ACC112 (cell line): Measurements from ENCODE around the gene BMAL2.

Source experiments
- H2AFZ ChIP-seq: fragments of 200-600 bp; sonication (generic); one replicate; pipeline ENCODE4 v1.6.0; 2017; ENCODE audit warnings: antibody characterized with exemption, low read length; ENCODE audit not compliant: unreplicated experiment
- H3K27ac ChIP-seq: fragments of 200-600 bp; sonication (generic); 2 replicates; pipeline ENCODE4 v1.5.1; 2014; ENCODE audit warnings: low read depth, mild to moderate bottlenecking, antibody characterized with exemption, low read length, moderate library complexity
- H3K27me3 ChIP-seq: fragments of 200-600 bp; sonication (generic); 2 replicates; pipeline ENCODE4 v1.6.1; 2014; ENCODE audit warnings: mild to moderate bottlenecking, antibody characterized with exemption, low read length, moderate library complexity, mixed read lengths; ENCODE audit not compliant: insufficient read depth
- H3K36me3 ChIP-seq: fragments of 200-600 bp; sonication (generic); 2 replicates; pipeline ENCODE4 v1.6.1; 2016; ENCODE audit warnings: mild to moderate bottlenecking, antibody characterized with exemption, low read length, moderate library complexity, mixed read lengths; ENCODE audit not compliant: insufficient read depth
- H3K4me1 ChIP-seq: fragments of 200-600 bp; sonication (generic); one replicate; pipeline ENCODE4 v1.6.1; 2016; ENCODE audit warnings: low read length, mixed read lengths; ENCODE audit not compliant: insufficient read depth, unreplicated experiment, control insufficient read depth
- H3K4me3 ChIP-seq: fragments of 200-600 bp; sonication (generic); 2 replicates; pipeline ENCODE4 v1.5.1; 2014; ENCODE audit warnings: mild to moderate bottlenecking, low read depth, low read length
- H3K79me2 ChIP-seq: fragments of 200-600 bp; sonication (generic); one replicate; pipeline ENCODE4 v1.6.0; 2016; ENCODE audit warnings: low read length; ENCODE audit not compliant: control insufficient read depth, unreplicated experiment, insufficient read depth

Gene BMAL2

GRCh38 chr12:27319848-27320247 is 12.8 kb upstream of the BMAL2 start:
- Histone ChIP-seq H3K4me3 (no peak overlapping the region), H3K4me1 (peaks cover 10% of the 10 kb centered on the region), H2AFZ (no peak overlapping the region), H3K27me3 (no peaks in the 10 kb centered on the region), H3K79me2 (no peaks in the 10 kb centered on the region), H3K36me3 (0 out of 2 replicates have a peak, but pooled peaks cover 4% of the 10 kb centered on the region), H3K27ac (peak overlapping the region; percentile 9; the same call in 1 of the 2 replicates)

- Histone ChIP-seq H3K27me3 (no peaks in the 10 kb centered on the region), H3K79me2 (no peaks in the 10 kb centered on the region), H2AFZ (no peak overlapping the region), H3K4me3 (no peak overlapping the region), H3K36me3 (peaks cover 7% of the 10 kb centered on the region; the same call in 1 of the 2 replicates), H3K27ac (no peak overlapping the region), H3K4me1 (peaks cover 5% of the 10 kb centered on the region)
Observed at GRCh38 chr12:27324530-27324929, 8.1 kb upstream of the BMAL2 start.

GRCh38 chr12:27330846-27331245 is 1.8 kb upstream of the BMAL2 start:
- no peaks in the 10 kb centered on the region for H3K27me3 ChIP-seq
- H3K27ac ChIP-seq, result peak overlapping the region; percentile 92
- H3K4me3 ChIP-seq, result peak overlapping the region; percentile 89
- peak overlapping the region; percentile 77 for H2AFZ ChIP-seq
- H3K4me1 ChIP-seq, result peaks cover 33% of the 10 kb centered on the region
- H3K36me3 ChIP-seq, result peaks cover 3% of the 10 kb centered on the region; the same call in 1 of the 2 replicates
- peaks cover 29% of the 10 kb centered on the region for H3K79me2 ChIP-seq

- Histone ChIP-seq H3K4me1 (peaks cover 36% of the 10 kb centered on the region), H3K27ac (peak overlapping the region; percentile 92), H3K79me2 (peaks cover 33% of the 10 kb centered on the region), H3K4me3 (peak overlapping the region; percentile 89), H3K27me3 (no peaks in the 10 kb centered on the region), H2AFZ (peak overlapping the region; percentile 77), H3K36me3 (peaks cover 3% of the 10 kb centered on the region; the same call in 1 of the 2 replicates)
Observed at GRCh38 chr12:27331291-27331926, 1.2 kb upstream of the BMAL2 start.

GRCh38 chr12:27331927-27332324 is 710 bp upstream of the BMAL2 start:
- H3K4me1 ChIP-seq, result peaks cover 36% of the 10 kb centered on the region
- H2AFZ ChIP-seq, result peak overlapping the region; percentile 66
- H3K27ac ChIP-seq, result peak overlapping the region; percentile 92
- peak overlapping the region; percentile 89 for H3K4me3 ChIP-seq
- no peaks in the 10 kb centered on the region for H3K27me3 ChIP-seq
- no peaks in the 10 kb centered on the region for H3K36me3 ChIP-seq
- peaks cover 33% of the 10 kb centered on the region for H3K79me2 ChIP-seq

- Histone ChIP-seq H3K36me3 (no peaks in the 10 kb centered on the region), H3K4me1 (peaks cover 37% of the 10 kb centered on the region), H3K27me3 (no peaks in the 10 kb centered on the region), H3K27ac (peak overlapping the region; percentile 92; the same call in 1 of the 2 replicates), H2AFZ (peak overlapping the region; percentile 70), H3K79me2 (peaks cover 33% of the 10 kb centered on the region), H3K4me3 (peak overlapping the region; percentile 89)
Observed at GRCh38 chr12:27332407-27332713, 276 bp upstream of the BMAL2 start.

- Histone ChIP-seq H3K79me2 (peaks cover 38% of the 10 kb centered on the region), H3K4me1 (peaks cover 45% of the 10 kb centered on the region), H2AFZ (peak overlapping the region; percentile 78), H3K27ac (no peak overlapping the region), H3K4me3 (peak overlapping the region; percentile 89), H3K27me3 (no peaks in the 10 kb centered on the region), H3K36me3 (no peaks in the 10 kb centered on the region)
Observed at GRCh38 chr12:27333403-27334009, 870 bp downstream of the BMAL2 start.

- Histone ChIP-seq H3K4me3 (peak overlapping the region; percentile 89), H3K4me1 (peaks cover 45% of the 10 kb centered on the region), H2AFZ (no peak overlapping the region), H3K27ac (no peak overlapping the region), H3K79me2 (peaks cover 39% of the 10 kb centered on the region), H3K36me3 (no peaks in the 10 kb centered on the region), H3K27me3 (no peaks in the 10 kb centered on the region)
Observed at GRCh38 chr12:27334042-27334720, 1.5 kb downstream of the BMAL2 start.

GRCh38 chr12:27334721-27335082 is 2.1 kb downstream of the BMAL2 start:
- H3K79me2 ChIP-seq, result peaks cover 42% of the 10 kb centered on the region
- H3K4me1 ChIP-seq, result peaks cover 45% of the 10 kb centered on the region
- H3K27ac ChIP-seq, result no peak overlapping the region
- no peaks in the 10 kb centered on the region for H3K27me3 ChIP-seq
- H3K4me3 ChIP-seq, result peak overlapping the region; percentile 89; the same call in 1 of the 2 replicates
- H3K36me3 ChIP-seq, result no peaks in the 10 kb centered on the region
- H2AFZ ChIP-seq, result no peak overlapping the region

- no peak overlapping the region for H2AFZ ChIP-seq
- H3K4me3 ChIP-seq, result no peak overlapping the region
- peaks cover 50% of the 10 kb centered on the region for H3K79me2 ChIP-seq
- H3K27ac ChIP-seq, result no peak overlapping the region
- no peaks in the 10 kb centered on the region for H3K36me3 ChIP-seq
- H3K27me3 ChIP-seq, result no peaks in the 10 kb centered on the region
- H3K4me1 ChIP-seq, result peaks cover 42% of the 10 kb centered on the region
Observed at GRCh38 chr12:27335364-27336281, 3.0 kb downstream of the BMAL2 start.
